Testis (tissue), 2 donors: ENCODE data around the gene PA2G4.

ENCODE experiments used
- CTCF ChIP-seq, 3 experiments: fragments of 450-650 bp in 2 of 3; fragments of 200-600 bp in 1 of 3; sonication (generic) in 1 of 3; IDR thresholded peaks; one replicate each; pipeline ENCODE4 v1.5.1; 2016 to 2019; ENCODE audit warnings: antibody characterized with exemption in 3 of 3, mild to moderate bottlenecking in 2 of 3, moderate library complexity in 1 of 3
- POLR2A ChIP-seq: fragments of 450-650 bp; IDR thresholded peaks from one replicate; pipeline ENCODE4 v1.6.1; 2017; ENCODE audit warnings: antibody characterized with exemption, mild to moderate bottlenecking, moderate library complexity

DNA sequence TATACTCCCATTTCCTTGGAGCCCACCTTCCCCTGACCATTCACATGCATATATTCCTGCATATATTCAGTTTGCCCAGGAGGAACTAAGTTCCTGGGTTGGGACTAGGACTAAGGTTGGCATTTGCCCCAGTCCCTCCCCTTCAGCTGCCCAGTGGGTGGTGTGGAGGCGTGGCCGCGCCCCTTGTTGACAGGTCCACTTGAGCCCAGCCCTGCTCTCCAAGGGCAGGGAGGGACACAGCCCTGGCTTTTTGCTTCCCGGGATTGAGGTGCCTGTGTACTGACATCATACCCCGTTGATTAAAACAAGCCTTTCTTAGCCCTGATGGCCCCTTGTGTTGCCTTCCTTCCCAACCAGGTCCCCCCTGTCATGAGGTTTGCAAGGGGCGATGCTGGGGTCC is 17.1 kb upstream of the PA2G4 start:
- TF ChIP-seq CTCF (IDR thresholded peaks at IDR 0.05), result no peak
- no peak for TF ChIP-seq POLR2A
